SK-N-SH (cell line): ENCODE data around the gene LRRC2. TPM values are rescaled to one million over a fixed set of nuclear protein-coding genes. Genes with fewer than 3 reads are reported as not detected.
A peak's percentile ranks its signal among the peaks of the same experiment; 100 is the strongest.

Experiments
- CTCF ChIA-PET: fragments of 300-600, 350-600 bp; formaldehyde crosslinking; extraction: SDS; loops from one replicate; lab custom pipeline; 2021; lab: Yijun Ruan, JAX
- POLR2A ChIA-PET: fragments of 350-600 bp; sonication (Branson Sonifier 250); formaldehyde crosslinking; extraction: SDS; loops from one replicate; lab custom pipeline; 2020; ENCODE audit warnings: antibody characterized with exemption, inconsistent platforms; lab: Yijun Ruan, JAX
- DNase-seq: peaks from one replicate; pipeline ENCODE4 v3.0.0; 2012
- H2AFZ ChIP-seq: fragments of 200-600 bp; sonication (generic); 2 replicates; pipeline ENCODE4 v1.8.1; 2016; ENCODE audit warnings: antibody characterized with exemption, mild to moderate bottlenecking, low read depth
- H3F3A ChIP-seq: fragments of 200-600 bp; sonication (generic); replicated peaks from 2 replicates; pipeline ENCODE3; 2016; ENCODE audit warnings: antibody characterized with exemption, mild to moderate bottlenecking; ENCODE audit not compliant: insufficient read depth
- H3K27ac ChIP-seq, 2 experiments: fragments of 200-500 bp in 1 of 2; fragments of 200-600 bp in 1 of 2; sonication (Bioruptor generic) in 1 of 2; sonication (generic), shearing (Covaris generic) in 1 of 2; 2 replicates each; pipeline versions ENCODE4 v1.5.1 to v1.6.1; 2014 to 2016; ENCODE audit warnings: low read depth in 2 of 2, inconsistent platforms in 1 of 2, low read length in 1 of 2, mild to moderate bottlenecking in 1 of 2, mixed read lengths in 1 of 2
- H3K27me3 ChIP-seq: fragments of 200-600 bp; sonication (generic), shearing (Covaris generic); 2 replicates; pipeline ENCODE4 v1.6.1; 2016; ENCODE audit warnings: mixed run types; ENCODE audit not compliant: insufficient read depth
- H3K36me3 ChIP-seq, 2 experiments: fragments of 200-500 bp in 1 of 2; fragments of 200-600 bp in 1 of 2; sonication (Bioruptor generic) in 1 of 2; sonication (generic) in 1 of 2; replicated peaks in 1 of 2; 2 replicates each; pipeline versions ENCODE3 to v1.5.1; 2014 to 2016; ENCODE audit warnings: low read length in 1 of 2, mild to moderate bottlenecking in 1 of 2; ENCODE audit not compliant: insufficient read depth in 2 of 2, control insufficient read depth in 1 of 2
- H3K4me1 ChIP-seq, 2 experiments: fragments of 200-500 bp in 1 of 2; fragments of 200-600 bp in 1 of 2; sonication (Bioruptor generic) in 1 of 2; sonication (generic), shearing (Covaris generic) in 1 of 2; 2 replicates each; pipeline versions ENCODE4 v1.5.1 to v1.6.1; 2014 to 2016; ENCODE audit warnings: low read depth in 1 of 2, low read length in 1 of 2, mixed run types in 1 of 2; ENCODE audit not compliant: insufficient read depth in 2 of 2, control insufficient read depth in 1 of 2
- H3K4me2 ChIP-seq: fragments of 200-600 bp; sonication (generic), shearing (Covaris generic); 2 replicates; pipeline ENCODE4 v1.6.1; 2017; ENCODE audit warnings: mixed run types
- H3K4me3 ChIP-seq, 2 experiments: fragments of 200-500 bp in 1 of 2; fragments of 200-600 bp in 1 of 2; sonication (Bioruptor generic) in 1 of 2; sonication (generic), shearing (Covaris generic) in 1 of 2; 2 replicates each; pipeline versions ENCODE4 v1.5.1 to v1.8.1; 2014 to 2016; ENCODE audit warnings: low read depth in 2 of 2, inconsistent platforms in 1 of 2, low read length in 1 of 2, mild to moderate bottlenecking in 1 of 2, mixed read lengths in 1 of 2, moderate library complexity in 1 of 2
- H3K79me2 ChIP-seq: fragments of 200-600 bp; sonication (generic); 2 replicates; pipeline ENCODE4 v1.8.1; 2017; ENCODE audit warnings: mild to moderate bottlenecking; ENCODE audit not compliant: insufficient read depth
- H3K9ac ChIP-seq: fragments of 200-600 bp; sonication (generic); 2 replicates; pipeline ENCODE4 v1.6.1; 2017; ENCODE audit warnings: mixed run types
- H3K9me2 ChIP-seq: fragments of 200-600 bp; sonication (generic); 2 replicates; pipeline ENCODE4 v1.6.1; 2017; ENCODE audit warnings: mixed run types
- H3K9me3 ChIP-seq: fragments of 200-600 bp; sonication (generic); 2 replicates; pipeline ENCODE4 v1.6.1; 2017; ENCODE audit warnings: mixed run types, mild to moderate bottlenecking, moderate library complexity
- H4K20me1 ChIP-seq: fragments of 200-600 bp; sonication (generic); 2 replicates; pipeline ENCODE4 v1.6.1; 2017; ENCODE audit warnings: mild to moderate bottlenecking, mixed run types; ENCODE audit not compliant: insufficient read depth
- CHD2 ChIP-seq: fragments of 150-350 bp; IDR thresholded peaks from 2 replicates; pipeline ENCODE4 v1.6.1; 2018; ENCODE audit warnings: low read length; ENCODE audit not compliant: partially characterized antibody
- ELF1 ChIP-seq: IDR thresholded peaks from 2 replicates; pipeline ENCODE4 v1.4.0; 2012
- EP300 ChIP-seq, 2 experiments: IDR thresholded peaks; 2 replicates each; pipeline versions ENCODE4 v1.4.0 to v1.6.1; 2012; ENCODE audit warnings: borderline replicate concordance in 1 of 2, low read depth in 1 of 2, low read length in 1 of 2
- FOXJ3 ChIP-seq: sonication (generic); formaldehyde crosslinking; IDR thresholded peaks from 2 replicates; pipeline ENCODE4 v1.5.1; 2020; ENCODE audit warnings: mild to moderate bottlenecking, missing genetic modification reagents
- GATA2 ChIP-seq: sonication (generic); formaldehyde crosslinking; IDR thresholded peaks from 2 replicates; pipeline ENCODE4 v1.5.0; 2020; ENCODE audit warnings: mild to moderate bottlenecking, missing genetic modification reagents
- IRF3 ChIP-seq: fragments of 150-350 bp; IDR thresholded peaks from 2 replicates; pipeline ENCODE4 v1.6.1; 2016; ENCODE audit warnings: mild to moderate bottlenecking, low read depth, low read length
- MAX ChIP-seq: IDR thresholded peaks from 2 replicates; pipeline ENCODE4 v1.4.0; 2012; ENCODE audit warnings: low read depth
- PBX3 ChIP-seq: IDR thresholded peaks from 2 replicates; pipeline ENCODE4; 2012
- POLR2AphosphoS5 ChIP-seq: IDR thresholded peaks from 2 replicates; pipeline ENCODE4 v1.6.1; 2012; ENCODE audit warnings: low read depth, low read length
- RCOR1 ChIP-seq: fragments of 150-350 bp; IDR thresholded peaks from 2 replicates; pipeline ENCODE4 v1.6.1; 2017; ENCODE audit warnings: antibody characterized with exemption, low read length
- REST ChIP-seq: IDR thresholded peaks from 2 replicates; pipeline ENCODE4 v1.6.1; 2012; ENCODE audit warnings: mild to moderate bottlenecking, low read depth, low read length, moderate library complexity
- SIN3A ChIP-seq: IDR thresholded peaks from 2 replicates; pipeline ENCODE4 v1.6.1; 2012; ENCODE audit warnings: low read depth, mild to moderate bottlenecking, low read length, moderate library complexity, borderline replicate concordance
- TAF1 ChIP-seq: IDR thresholded peaks from 2 replicates; pipeline ENCODE4 v1.6.1; 2012; ENCODE audit warnings: low read depth, mild to moderate bottlenecking, low read length, moderate library complexity, borderline replicate concordance
- whole genome bisulfite sequencing: methylation state at CpG from one replicate; pipeline ENCODE4 v1.1.6; 2017; ENCODE audit warnings: low lambda C conversion rate; 5-methylcytosine and 5-hydroxymethylcytosine counted together
- polyA plus RNA-seq, 3 experiments: library from polyadenylated mRNA; depleted of rRNA; stranded (reverse); fragments of >200 nt; gene quantifications; 2 replicates each; pipeline ENCODE4 v1.2.3, GENCODE V29; 2012
- TF ChIP-seq, protein P1 (sequence below): fragments of 200-600 bp; sonication (generic); IDR thresholded peaks from 2 replicates; pipeline ENCODE4 v1.6.1; 2017; ENCODE audit warnings: antibody characterized with exemption, mild to moderate bottlenecking, moderate library complexity

Gene LRRC2
- polyA plus RNA-seq, 1 of the 3 experiments (the other 2 are of a cell fraction), result 0.13 TPM

GRCh38 chr3:46542344-46542743, 23.8 kb downstream of the LRRC2 start:
- Histone ChIP-seq H3K4me2 (no peak overlapping the region), H3K27me3 (no peaks in the 10 kb centered on the region; the same call in 1 of the 2 replicates), H3K9me2 (no peaks in the 10 kb centered on the region), H2AFZ (peak overlapping the region; percentile 40; the same call in 1 of the 2 replicates), H3K79me2 (no peaks in the 10 kb centered on the region), H3K9me3 (no peaks in the 10 kb centered on the region), H3K9ac (no peak overlapping the region), H3K4me3 (no peak overlapping the region), H3F3A (no peaks in the 10 kb centered on the region), H4K20me1 (no peaks in the 10 kb centered on the region), H3K4me1 (peaks cover 0 to 3% of the 10 kb centered on the region in 2 experiments; a peak in 1 of 4 replicates), H3K27ac (no peak overlapping the region), H3K36me3 (no peaks in the 10 kb centered on the region)
- WGBS, result 50% methylated on average over 2 of the region's 2 CpGs
- ChIA-PET CTCF (interaction anchor here (0.9 to 6.0 kb wide), 4 partner anchors 10 to 54 kb away, joined by 4 to 50 read pairs (median 6); no protein-coding TSS in a partner anchor), POLR2A (no interaction called here)
- no peak for TF ChIP-seq FOXJ3
- no peak for TF ChIP-seq ELF1
- no peak for TF ChIP-seq GATA2
- no peak for TF ChIP-seq RCOR1
- TF ChIP-seq, protein P1, sequence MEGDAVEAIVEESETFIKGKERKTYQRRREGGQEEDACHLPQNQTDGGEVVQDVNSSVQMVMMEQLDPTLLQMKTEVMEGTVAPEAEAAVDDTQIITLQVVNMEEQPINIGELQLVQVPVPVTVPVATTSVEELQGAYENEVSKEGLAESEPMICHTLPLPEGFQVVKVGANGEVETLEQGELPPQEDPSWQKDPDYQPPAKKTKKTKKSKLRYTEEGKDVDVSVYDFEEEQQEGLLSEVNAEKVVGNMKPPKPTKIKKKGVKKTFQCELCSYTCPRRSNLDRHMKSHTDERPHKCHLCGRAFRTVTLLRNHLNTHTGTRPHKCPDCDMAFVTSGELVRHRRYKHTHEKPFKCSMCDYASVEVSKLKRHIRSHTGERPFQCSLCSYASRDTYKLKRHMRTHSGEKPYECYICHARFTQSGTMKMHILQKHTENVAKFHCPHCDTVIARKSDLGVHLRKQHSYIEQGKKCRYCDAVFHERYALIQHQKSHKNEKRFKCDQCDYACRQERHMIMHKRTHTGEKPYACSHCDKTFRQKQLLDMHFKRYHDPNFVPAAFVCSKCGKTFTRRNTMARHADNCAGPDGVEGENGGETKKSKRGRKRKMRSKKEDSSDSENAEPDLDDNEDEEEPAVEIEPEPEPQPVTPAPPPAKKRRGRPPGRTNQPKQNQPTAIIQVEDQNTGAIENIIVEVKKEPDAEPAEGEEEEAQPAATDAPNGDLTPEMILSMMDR, result no peak
- TF ChIP-seq EP300 (IDR thresholded peaks at IDR 0.05; ENCODE audit: borderline replicate concordance in 1 of 2, low read depth in 1 of 2, low read length in 1 of 2), result no peak
- TF ChIP-seq MAX, result no peak
- TF ChIP-seq PBX3, result no peak
- TF ChIP-seq CHD2, result no peak
- TF ChIP-seq POLR2AphosphoS5, result no peak
- TF ChIP-seq TAF1, result no peak
- TF ChIP-seq REST, result no peak
- TF ChIP-seq SIN3A, result no peak
- TF ChIP-seq IRF3, result no peak
- no peak for DNase-seq
